Prostate gland (tissue), 2 donors: ENCODE data around the gene KRTAP16-1. TPM values are rescaled to one million over a fixed set of nuclear protein-coding genes. Genes with fewer than 3 reads are reported as not detected.
A peak's percentile ranks its signal among the peaks of the same experiment; 100 is the strongest.

ENCODE experiments used
- DNase-seq: peaks from one replicate; pipeline ENCODE4 v3.0.0-alpha.2; 2019; ENCODE audit warnings: low spot score
- H3K27ac ChIP-seq, 2 donors: fragments of 200-600 bp; sonication (generic); 2 replicates each; pipeline ENCODE4 v1.5.1; 2017 to 2019
- H3K27me3 ChIP-seq: fragments of 200-600 bp; sonication (generic); replicated peaks from 2 replicates; pipeline ENCODE4 v1.5.1; 2019; ENCODE audit not compliant: insufficient read depth
- H3K36me3 ChIP-seq, 2 donors: fragments of 200-600 bp; sonication (generic); 1 replicate in 1 of 2; 2 replicates in 1 of 2; pipeline versions ENCODE4 v1.5.1 to v1.8.1; 2017 to 2019
- H3K4me1 ChIP-seq: fragments of 200-600 bp; sonication (generic); replicated peaks from 2 replicates; pipeline ENCODE4 v1.5.1; 2019
- H3K4me3 ChIP-seq, 2 donors: fragments of 200-600 bp; sonication (generic); 2 replicates each; pipeline ENCODE4 v1.5.1; 2017 to 2019
- H3K9me3 ChIP-seq: fragments of 200-600 bp; sonication (generic); 2 replicates; pipeline ENCODE4 v1.5.1; 2017
- CTCF ChIP-seq, 4 experiments: fragments of 200-600 bp in 2 of 4; fragments of 450-650 bp in 2 of 4; sonication (generic) in 2 of 4; IDR thresholded peaks; 1 replicate in 3 of 4; 2 replicates in 1 of 4; pipeline ENCODE4 v1.5.1; 2016 to 2019; ENCODE audit warnings: antibody characterized with exemption in 4 of 4, mild to moderate bottlenecking in 2 of 4, moderate library complexity in 2 of 4
- POLR2A ChIP-seq: fragments of 450-650 bp; IDR thresholded peaks from one replicate; pipeline ENCODE4 v1.6.1; 2016; ENCODE audit warnings: antibody characterized with exemption, mild to moderate bottlenecking
- POLR2AphosphoS5 ChIP-seq: sonication (generic); formaldehyde crosslinking; IDR thresholded peaks from one replicate; pipeline ENCODE4 v1.6.1; 2017; ENCODE audit warnings: antibody characterized with exemption
- WGBS: methylation state at CpG from one replicate; pipeline ENCODE4 v1.1.5; 2018; 5-methylcytosine and 5-hydroxymethylcytosine counted together
- intact Hi-C: fragments of 100-400 bp; cut with DNase I; formaldehyde crosslinking; loops from one replicate; pipeline ENCODE4 v1.14.2; 2022
- total RNA-seq, 2 donors: library from RNA; depleted of rRNA; stranded (reverse); fragments of >200 nt; gene quantifications; one replicate each; pipeline ENCODE4 v1.1.0, GENCODE V29; 2016

Gene KRTAP16-1
- total RNA-seq, 2 donors from 2014 or later = not detected

GRCh38 chr17:41322094-41322902, 13.2 kb upstream of the KRTAP16-1 start:
- DNase-seq = peak; percentile 43
- H3K27ac ChIP-seq = no peak overlapping the region
- H3K4me3 ChIP-seq = no peak overlapping the region
- no peaks in the 10 kb centered on the region for H3K4me1 ChIP-seq
- H3K36me3 ChIP-seq = no peaks in the 10 kb centered on the region
- H3K27me3 ChIP-seq = no peaks in the 10 kb centered on the region
- no peaks in the 10 kb centered on the region for H3K9me3 ChIP-seq
- intact Hi-C loops = loop anchor here (2.0 kb wide), 1 partner anchor 413 kb away; no protein-coding TSS in a partner anchor
- 27% methylated on average over 5 of the region's 5 CpGs for WGBS
- TF ChIP-seq POLR2AphosphoS5 (peak; percentile 49), CTCF (IDR thresholded peaks at IDR 0.05) (peak; percentile 41 to 87 (median 68)), POLR2A (no peak)

GRCh38 chr17:41318231-41318630, 9.1 kb upstream of the KRTAP16-1 start:
- DNase-seq = no peak
- Histone ChIP-seq H3K4me3 (no peak overlapping the region), H3K4me1 (no peaks in the 10 kb centered on the region), H3K27ac (no peak overlapping the region), H3K9me3 (no peaks in the 10 kb centered on the region), H3K36me3 (no peaks in the 10 kb centered on the region), H3K27me3 (no peaks in the 10 kb centered on the region)
- intact Hi-C loops = no loop called here
- TF ChIP-seq POLR2A (no peak), POLR2AphosphoS5 (no peak), CTCF (IDR thresholded peaks at IDR 0.05) (no peak)
- WGBS = 98% methylated on average over 2 of the region's 2 CpGs

- TF ChIP-seq POLR2AphosphoS5 = no peak
- no peak for TF ChIP-seq CTCF (IDR thresholded peaks at IDR 0.05)
- TF ChIP-seq POLR2A = no peak
- Histone ChIP-seq H3K36me3 (no peaks in the 10 kb centered on the region), H3K27ac (no peak overlapping the region), H3K4me3 (no peak overlapping the region), H3K4me1 (no peaks in the 10 kb centered on the region), H3K9me3 (no peaks in the 10 kb centered on the region), H3K27me3 (no peaks in the 10 kb centered on the region)
- 75% methylated on average over 17 of the region's 17 CpGs for WGBS
- DNase-seq = no peak
- intact Hi-C loops = no loop called here
Measured at GRCh38 chr17:41315814-41316445, 6.8 kb upstream of the KRTAP16-1 start.

- Histone ChIP-seq H3K4me1 (no peaks in the 10 kb centered on the region), H3K36me3 (no peaks in the 10 kb centered on the region), H3K27ac (no peak within 1 kb of the TSS), H3K27me3 (no peaks in the 10 kb centered on the region), H3K4me3 (no peak within 1 kb of the TSS), H3K9me3 (no peaks in the 10 kb centered on the region)
- TF ChIP-seq POLR2A = no peak
- TF ChIP-seq CTCF (IDR thresholded peaks at IDR 0.05) = no peak
- no peak for TF ChIP-seq POLR2AphosphoS5
- 82% methylated on average over 23 of the region's 24 CpGs for WGBS
- DNase-seq = no peak
- intact Hi-C loops = no loop called here
Measured at GRCh38 chr17:41315204-41315794, 6.2 kb upstream of the KRTAP16-1 start, which contains the start of gene KRTAP17-1. TSS of gene KRTAP17-1 (minus strand) at chr17:41315710. CDS start at chr17:41315650, 60 bp downstream.
